Upper lobe of right lung (tissue), 1 donor: ENCODE measurements around the gene GLRX2. TPM values are rescaled to one million over a fixed set of nuclear protein-coding genes. Genes with fewer than 3 reads are reported as not detected.

Experiments
- ATAC-seq: fragments of 200-7000 bp; cut with Tn5 transposase; one replicate; pipeline ENCODE4 v1.9.1; 2020; ENCODE audit warnings: mild to moderate bottlenecking, moderate library complexity
- DNase-seq: peaks from one replicate; pipeline ENCODE4 v3.0.0-alpha.2; 2020
- H3K27ac ChIP-seq: fragments of 200-600 bp; one replicate; pipeline ENCODE4 v1.8.0; 2022
- H3K27me3 ChIP-seq: fragments of 200-600 bp; one replicate; pipeline ENCODE4 v1.8.0; 2022; ENCODE audit warnings: mild to moderate bottlenecking
- H3K36me3 ChIP-seq: fragments of 200-600 bp; one replicate; pipeline ENCODE4 v1.8.0; 2022
- H3K4me1 ChIP-seq: fragments of 200-600 bp; one replicate; pipeline ENCODE4 v1.8.0; 2022
- H3K4me3 ChIP-seq: fragments of 200-600 bp; one replicate; pipeline ENCODE4 v1.8.0; 2022; ENCODE audit warnings: mild to moderate bottlenecking
- H3K9me3 ChIP-seq: fragments of 200-600 bp; one replicate; pipeline ENCODE4 v1.8.0; 2022
- intact Hi-C: fragments of 100-400 bp; cut with DNase I; formaldehyde crosslinking; loops from one replicate; pipeline ENCODE4 v1.11.0; 2022
- long read RNA-seq: library from polyadenylated mRNA; unstranded; transcript quantifications from one replicate; pipeline ENCODE4 v2.0.0, GENCODE V29; 2021
- total RNA-seq: library from RNA; stranded (reverse); fragmentation: NEBNext Ultra II Directional; extraction: Animal tissue kit (Norgen Biotek cat#: 25700); gene quantifications from one replicate; pipeline ENCODE4 v1.2.1, GENCODE V29; 2021
- TF ChIP-seq, protein P1 (sequence below): fragments of 200-600 bp; IDR thresholded peaks from one replicate; pipeline ENCODE4 v1.8.0; 2022; ENCODE audit warnings: antibody characterized with exemption
- donor health status: DM: no; HTN: yes; CAD: no; lungs with severe emphysema.

The GLRX2 gene, protein sequence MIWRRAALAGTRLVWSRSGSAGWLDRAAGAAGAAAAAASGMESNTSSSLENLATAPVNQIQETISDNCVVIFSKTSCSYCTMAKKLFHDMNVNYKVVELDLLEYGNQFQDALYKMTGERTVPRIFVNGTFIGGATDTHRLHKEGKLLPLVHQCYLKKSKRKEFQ
- 19.0 TPM for total RNA-seq
- long read RNA-seq, partial matches to known transcripts = 0 of 7 reads
- long read RNA-seq, other reads (novel, unspliced or antisense) = 3 of 7 reads

DNA sequence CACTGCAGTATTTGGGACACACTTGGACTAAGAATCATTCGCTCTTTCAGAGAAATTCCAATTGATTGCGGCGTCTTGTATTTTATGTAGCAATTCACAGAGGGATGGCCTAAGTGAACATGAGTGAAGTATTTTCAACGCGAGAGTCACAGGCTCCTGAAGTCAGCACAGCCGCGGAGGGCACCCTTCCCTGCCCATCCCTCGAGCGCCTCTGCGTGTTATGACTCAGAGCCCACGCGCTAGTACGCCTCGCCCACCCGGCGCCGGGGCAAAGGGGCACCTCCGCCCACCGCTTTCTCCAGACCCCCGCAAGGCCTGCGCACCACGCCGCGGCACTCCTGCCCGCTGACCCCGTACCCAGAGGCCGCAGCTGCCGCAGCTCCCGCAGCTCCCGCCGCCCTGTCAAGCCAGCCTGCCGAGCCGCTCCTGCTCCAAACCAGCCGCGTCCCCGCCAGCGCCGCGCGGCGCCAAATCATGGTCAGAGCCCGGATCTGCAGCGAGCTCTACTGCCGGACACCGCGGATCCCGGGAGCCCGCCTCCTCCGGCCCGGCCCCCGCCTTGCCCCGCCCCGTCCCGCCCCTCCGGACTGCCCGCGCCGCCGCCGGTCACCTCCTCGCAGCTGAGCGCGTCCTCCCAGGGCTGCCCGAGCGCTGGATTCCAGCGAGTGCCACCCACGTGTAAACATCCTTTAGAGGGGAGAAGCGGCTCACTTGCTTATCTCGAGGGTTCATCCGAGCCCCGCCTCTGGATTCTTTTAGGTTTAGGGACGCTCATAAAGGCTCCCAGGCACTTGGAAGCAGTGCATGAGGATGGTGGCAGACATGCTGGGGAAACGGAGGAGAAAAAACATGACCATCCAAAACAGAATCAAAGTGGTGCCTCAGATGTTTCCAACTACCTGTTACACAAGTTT is at the start of gene GLRX2:
Gene GLRX2, minus strand, starts transcription at position 508 of the 914 bp plus-strand sequence. Its CDS starts 32 bp downstream, at position 476.
- DNase-seq (peak; percentile 95), ATAC-seq (peak; percentile 98)
- no peaks in the 10 kb centered on the region for H3K9me3 ChIP-seq
- intact Hi-C loops = no loop called here
- TF ChIP-seq, protein P1, sequence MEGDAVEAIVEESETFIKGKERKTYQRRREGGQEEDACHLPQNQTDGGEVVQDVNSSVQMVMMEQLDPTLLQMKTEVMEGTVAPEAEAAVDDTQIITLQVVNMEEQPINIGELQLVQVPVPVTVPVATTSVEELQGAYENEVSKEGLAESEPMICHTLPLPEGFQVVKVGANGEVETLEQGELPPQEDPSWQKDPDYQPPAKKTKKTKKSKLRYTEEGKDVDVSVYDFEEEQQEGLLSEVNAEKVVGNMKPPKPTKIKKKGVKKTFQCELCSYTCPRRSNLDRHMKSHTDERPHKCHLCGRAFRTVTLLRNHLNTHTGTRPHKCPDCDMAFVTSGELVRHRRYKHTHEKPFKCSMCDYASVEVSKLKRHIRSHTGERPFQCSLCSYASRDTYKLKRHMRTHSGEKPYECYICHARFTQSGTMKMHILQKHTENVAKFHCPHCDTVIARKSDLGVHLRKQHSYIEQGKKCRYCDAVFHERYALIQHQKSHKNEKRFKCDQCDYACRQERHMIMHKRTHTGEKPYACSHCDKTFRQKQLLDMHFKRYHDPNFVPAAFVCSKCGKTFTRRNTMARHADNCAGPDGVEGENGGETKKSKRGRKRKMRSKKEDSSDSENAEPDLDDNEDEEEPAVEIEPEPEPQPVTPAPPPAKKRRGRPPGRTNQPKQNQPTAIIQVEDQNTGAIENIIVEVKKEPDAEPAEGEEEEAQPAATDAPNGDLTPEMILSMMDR = peak; percentile 16
- H3K4me3 ChIP-seq = peak within 1 kb of the TSS; percentile 85
- peak within 1 kb of the TSS; percentile 86 for H3K27ac ChIP-seq
- H3K27me3 ChIP-seq = no peaks in the 10 kb centered on the region
- peaks cover 7% of the 10 kb centered on the region for H3K36me3 ChIP-seq
- H3K4me1 ChIP-seq = peaks cover 11% of the 10 kb centered on the region

DNA sequence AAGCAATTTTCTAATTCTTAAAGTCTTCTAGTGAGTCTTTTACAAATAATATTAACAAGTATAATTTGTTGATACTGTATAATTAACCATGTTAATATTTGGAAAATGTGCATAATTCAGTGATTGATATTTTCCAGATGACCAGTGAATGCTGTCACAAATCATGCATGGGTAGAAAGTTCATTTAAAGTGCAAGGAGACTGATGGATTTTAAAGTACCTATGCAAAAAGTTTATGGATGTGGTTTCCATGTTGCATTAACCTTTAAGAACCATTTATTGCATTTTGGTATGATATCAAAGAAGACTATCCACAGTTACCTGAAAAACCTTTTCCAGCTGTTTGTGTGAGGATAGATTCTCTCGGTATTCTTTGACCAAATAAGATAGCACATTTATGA is 39.8 kb upstream of the GLRX2 start:
- H3K4me3 ChIP-seq = no peak overlapping the region
- TF ChIP-seq, protein P1 = no peak
- H3K27me3 ChIP-seq = no peaks in the 10 kb centered on the region
- H3K36me3 ChIP-seq = peaks cover 81% of the 10 kb centered on the region
- no peak for ATAC-seq
- H3K9me3 ChIP-seq = no peaks in the 10 kb centered on the region
- DNase-seq = no peak
- H3K27ac ChIP-seq = no peak overlapping the region
- H3K4me1 ChIP-seq = no peaks in the 10 kb centered on the region
- intact Hi-C loops = no loop called here

DNA sequence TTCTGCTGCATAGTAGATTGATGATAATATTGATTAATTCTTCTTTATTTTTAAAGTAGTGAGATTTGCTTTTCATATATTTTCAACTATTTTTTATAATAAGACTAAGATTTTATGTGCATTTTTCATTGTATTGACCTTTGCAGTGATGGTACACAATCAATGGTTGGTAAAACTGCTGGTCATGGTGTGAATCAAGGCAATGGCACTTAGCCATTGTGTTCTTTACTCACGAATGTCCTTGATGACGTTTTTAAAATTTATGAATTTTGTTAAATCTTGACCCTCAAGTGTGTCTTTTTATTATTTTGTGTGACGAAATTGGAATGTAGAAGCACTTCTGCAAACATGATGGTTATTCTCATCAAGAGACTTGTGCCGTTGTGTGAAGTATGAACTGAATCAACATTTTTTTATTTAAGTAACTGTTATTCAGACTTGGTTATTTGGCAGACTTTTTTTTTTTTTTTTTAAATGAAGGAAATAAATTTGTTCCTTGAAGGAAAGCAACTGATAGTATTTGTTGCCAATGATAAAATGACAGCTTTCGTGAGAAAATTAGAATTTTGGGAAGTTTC is 39.2 kb upstream of the GLRX2 start:
- H3K27ac ChIP-seq = no peak overlapping the region
- no peak overlapping the region for H3K4me3 ChIP-seq
- TF ChIP-seq, protein P1 = no peak
- H3K4me1 ChIP-seq = no peaks in the 10 kb centered on the region
- DNase-seq = no peak
- no peak for ATAC-seq
- intact Hi-C loops = no loop called here
- H3K9me3 ChIP-seq = no peaks in the 10 kb centered on the region
- peaks cover 81% of the 10 kb centered on the region for H3K36me3 ChIP-seq
- no peaks in the 10 kb centered on the region for H3K27me3 ChIP-seq

DNA sequence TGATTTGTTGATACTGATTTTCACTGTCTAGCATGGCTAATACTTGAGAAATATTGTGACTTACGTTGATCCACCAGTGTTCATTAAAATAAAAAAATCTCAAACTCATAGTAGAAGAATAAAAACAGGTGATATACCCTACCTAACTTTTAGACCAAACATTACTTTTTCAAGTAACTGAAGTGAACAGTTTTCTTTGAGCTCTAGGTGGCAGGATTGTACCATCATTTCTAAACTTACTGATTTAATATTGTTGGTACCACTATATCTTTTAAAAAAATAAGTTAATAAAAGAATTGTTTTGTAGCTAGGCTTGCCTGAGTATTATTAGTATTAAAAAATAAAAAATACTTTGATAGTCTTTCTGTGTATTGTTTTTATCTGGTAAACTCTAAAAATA is 38.1 kb upstream of the GLRX2 start:
- Histone ChIP-seq H3K9me3 (no peaks in the 10 kb centered on the region), H3K4me3 (no peak overlapping the region), H3K27ac (no peak overlapping the region), H3K27me3 (no peaks in the 10 kb centered on the region), H3K4me1 (no peaks in the 10 kb centered on the region), H3K36me3 (peaks cover 81% of the 10 kb centered on the region)
- TF ChIP-seq, protein P1 = peak; percentile 44
- DNase-seq (no peak), ATAC-seq (no peak)
- intact Hi-C loops = no loop called here

DNA sequence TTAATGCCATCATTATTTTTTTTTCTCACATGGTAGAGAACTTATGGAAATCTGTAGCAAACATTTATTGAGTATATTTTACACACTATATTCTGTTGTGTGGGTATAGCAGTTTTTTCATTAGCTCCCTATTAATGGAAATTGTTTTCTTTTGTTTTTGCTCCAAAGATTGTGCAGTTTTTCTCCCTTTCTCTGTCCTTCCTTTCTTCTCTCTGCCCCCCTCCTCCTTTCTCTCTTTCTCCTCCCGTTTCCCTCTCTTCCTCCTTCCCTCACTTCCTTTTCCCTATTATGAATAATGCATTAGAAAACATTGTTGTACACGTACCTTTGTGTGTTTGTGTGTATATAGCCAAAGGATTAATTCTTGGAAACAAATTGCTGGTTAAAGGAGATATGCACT is 37.2 kb upstream of the GLRX2 start:
- Histone ChIP-seq H3K4me3 (no peak overlapping the region), H3K27ac (no peak overlapping the region), H3K27me3 (no peaks in the 10 kb centered on the region), H3K36me3 (peaks cover 81% of the 10 kb centered on the region), H3K4me1 (no peaks in the 10 kb centered on the region), H3K9me3 (no peaks in the 10 kb centered on the region)
- DNase-seq (no peak), ATAC-seq (no peak)
- intact Hi-C loops = no loop called here
- TF ChIP-seq, protein P1 = no peak
